Prostate gland (tissue), 2 donors: ENCODE data around the gene MKLN1. TPM values are rescaled to one million over a fixed set of nuclear protein-coding genes. Genes with fewer than 3 reads are reported as not detected.

Source experiments
- DNase-seq: peaks from one replicate; pipeline ENCODE4 v3.0.0-alpha.2; 2019; ENCODE audit warnings: low spot score
- H3K27ac ChIP-seq, 2 donors: fragments of 200-600 bp; sonication (generic); 2 replicates each; pipeline ENCODE4 v1.5.1; 2017 to 2019
- H3K27me3 ChIP-seq: fragments of 200-600 bp; sonication (generic); replicated peaks from 2 replicates; pipeline ENCODE4 v1.5.1; 2019; ENCODE audit not compliant: insufficient read depth
- H3K36me3 ChIP-seq, 2 donors: fragments of 200-600 bp; sonication (generic); 1 replicate in 1 of 2; 2 replicates in 1 of 2; pipeline versions ENCODE4 v1.5.1 to v1.8.1; 2017 to 2019
- H3K4me1 ChIP-seq: fragments of 200-600 bp; sonication (generic); replicated peaks from 2 replicates; pipeline ENCODE4 v1.5.1; 2019
- H3K4me3 ChIP-seq, 2 donors: fragments of 200-600 bp; sonication (generic); 2 replicates each; pipeline ENCODE4 v1.5.1; 2017 to 2019
- H3K9me3 ChIP-seq: fragments of 200-600 bp; sonication (generic); 2 replicates; pipeline ENCODE4 v1.5.1; 2017
- POLR2A ChIP-seq: fragments of 450-650 bp; IDR thresholded peaks from one replicate; pipeline ENCODE4 v1.6.1; 2016; ENCODE audit warnings: antibody characterized with exemption, mild to moderate bottlenecking
- POLR2AphosphoS5 ChIP-seq: sonication (generic); formaldehyde crosslinking; IDR thresholded peaks from one replicate; pipeline ENCODE4 v1.6.1; 2017; ENCODE audit warnings: antibody characterized with exemption
- WGBS: methylation state at CpG from one replicate; pipeline ENCODE4 v1.1.5; 2018; 5-methylcytosine and 5-hydroxymethylcytosine counted together
- intact Hi-C: fragments of 100-400 bp; cut with DNase I; formaldehyde crosslinking; loops from one replicate; pipeline ENCODE4 v1.14.2; 2022
- total RNA-seq, 2 donors: library from RNA; depleted of rRNA; stranded (reverse); fragments of >200 nt; gene quantifications; one replicate each; pipeline ENCODE4 v1.1.0, GENCODE V29; 2016
- TF ChIP-seq, protein P1 (sequence below), 4 experiments: fragments of 200-600 bp in 2 of 4; fragments of 450-650 bp in 2 of 4; sonication (generic) in 2 of 4; IDR thresholded peaks; 1 replicate in 3 of 4; 2 replicates in 1 of 4; pipeline ENCODE4 v1.5.1; 2016 to 2019; ENCODE audit warnings: antibody characterized with exemption in 4 of 4, mild to moderate bottlenecking in 2 of 4, moderate library complexity in 2 of 4

The MKLN1 gene
- total RNA-seq, 2 donors from 2014 or later = 53.1 to 58.1 TPM

DNA sequence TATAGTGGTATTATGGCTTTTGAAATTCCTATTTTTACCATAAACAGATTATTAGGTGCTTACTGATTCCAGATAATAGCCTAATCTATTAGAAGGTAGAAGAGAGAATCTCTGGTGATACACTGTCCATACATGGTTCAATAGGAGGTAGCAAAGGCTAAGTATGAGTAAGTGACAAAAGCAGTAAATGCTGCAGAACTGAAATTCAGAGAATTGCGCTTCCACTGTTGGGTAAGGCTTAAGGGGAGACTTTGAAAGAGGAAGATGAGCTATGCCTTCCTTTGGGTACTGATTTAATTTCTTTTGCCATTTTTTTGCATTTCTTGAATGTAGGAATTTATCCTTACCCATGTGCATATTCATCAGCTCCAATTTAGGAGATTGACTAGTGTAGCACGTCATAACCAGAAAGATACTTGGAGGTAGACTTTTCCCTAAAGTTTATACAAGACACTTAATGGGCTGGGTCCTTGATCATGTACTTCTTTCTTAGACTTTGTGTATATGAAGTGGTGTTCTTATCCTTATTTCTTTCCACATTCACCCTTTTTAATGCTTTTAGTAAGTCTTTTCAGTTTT lies 15.3 kb downstream of the MKLN1 start:
- Histone ChIP-seq H3K27me3 (no peaks in the 10 kb centered on the region), H3K36me3 (no peaks in the 10 kb centered on the region), H3K9me3 (no peaks in the 10 kb centered on the region), H3K4me1 (peaks cover 11% of the 10 kb centered on the region), H3K4me3 (no peak overlapping the region), H3K27ac (no peak overlapping the region)
- no peak for DNase-seq
- intact Hi-C loops = no loop called here
- WGBS = 82% methylated on average over 2 of the region's 2 CpGs
- TF ChIP-seq POLR2A (no peak), POLR2AphosphoS5 (no peak)
- TF ChIP-seq, protein P1, sequence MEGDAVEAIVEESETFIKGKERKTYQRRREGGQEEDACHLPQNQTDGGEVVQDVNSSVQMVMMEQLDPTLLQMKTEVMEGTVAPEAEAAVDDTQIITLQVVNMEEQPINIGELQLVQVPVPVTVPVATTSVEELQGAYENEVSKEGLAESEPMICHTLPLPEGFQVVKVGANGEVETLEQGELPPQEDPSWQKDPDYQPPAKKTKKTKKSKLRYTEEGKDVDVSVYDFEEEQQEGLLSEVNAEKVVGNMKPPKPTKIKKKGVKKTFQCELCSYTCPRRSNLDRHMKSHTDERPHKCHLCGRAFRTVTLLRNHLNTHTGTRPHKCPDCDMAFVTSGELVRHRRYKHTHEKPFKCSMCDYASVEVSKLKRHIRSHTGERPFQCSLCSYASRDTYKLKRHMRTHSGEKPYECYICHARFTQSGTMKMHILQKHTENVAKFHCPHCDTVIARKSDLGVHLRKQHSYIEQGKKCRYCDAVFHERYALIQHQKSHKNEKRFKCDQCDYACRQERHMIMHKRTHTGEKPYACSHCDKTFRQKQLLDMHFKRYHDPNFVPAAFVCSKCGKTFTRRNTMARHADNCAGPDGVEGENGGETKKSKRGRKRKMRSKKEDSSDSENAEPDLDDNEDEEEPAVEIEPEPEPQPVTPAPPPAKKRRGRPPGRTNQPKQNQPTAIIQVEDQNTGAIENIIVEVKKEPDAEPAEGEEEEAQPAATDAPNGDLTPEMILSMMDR (IDR thresholded peaks at IDR 0.05) = no peak

DNA sequence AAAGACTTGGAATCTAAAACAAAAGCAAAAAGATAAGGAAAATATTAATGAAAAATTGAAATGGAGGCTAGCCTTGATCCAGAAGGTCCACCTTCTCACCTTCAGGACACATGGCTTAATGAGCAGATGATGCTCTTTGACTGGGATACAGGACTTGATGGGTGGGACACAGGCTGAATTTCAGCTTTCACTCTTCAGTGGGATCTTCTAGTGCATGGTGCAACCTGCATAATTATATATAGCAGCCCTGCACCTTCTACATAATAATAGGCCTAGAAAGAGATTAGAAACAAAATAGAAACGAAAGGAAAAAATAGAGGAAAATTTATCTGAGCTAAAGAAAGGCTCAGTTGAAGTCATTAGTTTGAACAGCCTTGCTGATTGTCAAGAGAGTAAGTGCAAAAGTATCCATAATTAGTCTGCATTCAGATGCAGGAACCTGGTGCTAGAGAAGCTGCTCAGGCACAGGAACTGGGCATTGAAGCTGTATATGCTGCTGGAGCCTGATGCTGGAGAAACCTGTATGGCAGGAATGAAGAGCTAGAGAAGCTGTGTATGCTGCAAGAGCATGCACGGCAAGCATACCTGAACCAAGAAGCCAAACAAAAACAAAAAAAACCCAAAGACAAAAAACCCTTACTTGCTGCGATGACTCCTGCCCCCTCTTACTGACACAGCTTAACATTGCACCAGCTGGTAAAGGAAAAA lies 19.4 kb downstream of the MKLN1 start:
- WGBS = 31% methylated on average over 3 of the region's 3 CpGs
- H3K4me1 ChIP-seq = peaks cover 11% of the 10 kb centered on the region
- intact Hi-C loops = no loop called here
- H3K36me3 ChIP-seq = no peaks in the 10 kb centered on the region
- no peaks in the 10 kb centered on the region for H3K27me3 ChIP-seq
- no peak overlapping the region for H3K4me3 ChIP-seq
- peak overlapping the region in 1 of 2 donors; percentile 12 for H3K27ac ChIP-seq
- TF ChIP-seq POLR2A (no peak), POLR2AphosphoS5 (peak; percentile 50)
- TF ChIP-seq, protein P1 (IDR thresholded peaks at IDR 0.05) = no peak
- no peaks in the 10 kb centered on the region for H3K9me3 ChIP-seq
- DNase-seq = peak; percentile 70

DNA sequence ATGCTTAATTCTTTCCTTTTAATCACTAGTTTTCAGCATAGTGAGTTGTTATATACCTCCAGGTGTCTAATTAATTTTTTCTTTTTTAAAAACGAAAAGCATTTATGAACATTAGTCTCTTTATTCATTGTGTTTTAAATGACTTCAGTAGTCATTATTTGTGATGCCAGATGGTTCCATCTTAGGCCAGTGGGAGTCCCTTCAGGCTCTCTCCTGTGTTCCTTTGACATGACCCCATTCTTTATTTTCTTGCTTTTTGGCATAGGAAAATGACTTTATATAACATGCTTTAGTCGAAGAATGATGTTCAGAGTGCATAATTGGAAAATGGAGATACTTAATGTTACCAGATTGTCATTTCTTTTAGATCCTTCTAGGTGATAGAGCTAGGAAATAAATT lies 24.4 kb downstream of the MKLN1 start:
- Histone ChIP-seq H3K4me1 (peaks cover 12% of the 10 kb centered on the region), H3K27me3 (no peaks in the 10 kb centered on the region), H3K4me3 (no peak overlapping the region), H3K9me3 (no peaks in the 10 kb centered on the region), H3K36me3 (no peaks in the 10 kb centered on the region), H3K27ac (no peak overlapping the region)
- no peak for DNase-seq
- TF ChIP-seq, protein P1 (IDR thresholded peaks at IDR 0.05) = no peak
- no peak for TF ChIP-seq POLR2AphosphoS5
- TF ChIP-seq POLR2A = no peak
- WGBS = 65% methylated on average over 2 of the region's 2 CpGs
- intact Hi-C loops = no loop called here

DNA sequence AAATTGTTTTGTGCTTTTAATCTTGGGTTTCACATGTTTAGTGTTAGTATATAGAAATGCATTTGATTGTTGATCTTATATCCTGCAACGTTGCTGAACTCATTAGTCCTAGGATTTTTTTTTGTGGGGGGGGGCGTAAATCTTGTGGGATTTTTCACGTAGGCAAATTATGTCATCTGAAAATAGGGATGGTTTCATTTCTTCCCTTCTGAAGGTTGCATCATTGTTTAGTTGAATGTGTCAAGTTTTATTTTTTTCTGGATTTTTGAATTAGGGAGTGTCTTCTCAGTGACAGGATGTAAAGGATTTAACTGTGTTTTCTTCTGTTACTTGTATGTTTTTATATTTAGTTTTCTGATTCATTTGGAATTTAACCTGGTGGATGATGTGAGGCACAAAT lies 26.7 kb downstream of the MKLN1 start:
- H3K4me1 ChIP-seq = peaks cover 5% of the 10 kb centered on the region
- WGBS = 54% methylated on average over 3 of the region's 3 CpGs
- intact Hi-C loops = no loop called here
- DNase-seq = no peak
- H3K4me3 ChIP-seq = no peak overlapping the region
- no peaks in the 10 kb centered on the region for H3K27me3 ChIP-seq
- no peak overlapping the region for H3K27ac ChIP-seq
- no peaks in the 10 kb centered on the region for H3K9me3 ChIP-seq
- H3K36me3 ChIP-seq = no peaks in the 10 kb centered on the region
- TF ChIP-seq, protein P1 (IDR thresholded peaks at IDR 0.05) = no peak
- TF ChIP-seq POLR2A (no peak), POLR2AphosphoS5 (no peak)
